ENCODE results near the gene SRP14.
A peak's percentile ranks its signal among the peaks of the same experiment; 100 is the strongest.
"Not testable (repeated sequence)": the region's sequence is repeated elsewhere in the genome, so short reads cannot be mapped to it uniquely, and the experiment has no call there.

The SRP14 gene, protein sequence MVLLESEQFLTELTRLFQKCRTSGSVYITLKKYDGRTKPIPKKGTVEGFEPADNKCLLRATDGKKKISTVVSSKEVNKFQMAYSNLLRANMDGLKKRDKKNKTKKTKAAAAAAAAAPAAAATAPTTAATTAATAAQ

DNA sequence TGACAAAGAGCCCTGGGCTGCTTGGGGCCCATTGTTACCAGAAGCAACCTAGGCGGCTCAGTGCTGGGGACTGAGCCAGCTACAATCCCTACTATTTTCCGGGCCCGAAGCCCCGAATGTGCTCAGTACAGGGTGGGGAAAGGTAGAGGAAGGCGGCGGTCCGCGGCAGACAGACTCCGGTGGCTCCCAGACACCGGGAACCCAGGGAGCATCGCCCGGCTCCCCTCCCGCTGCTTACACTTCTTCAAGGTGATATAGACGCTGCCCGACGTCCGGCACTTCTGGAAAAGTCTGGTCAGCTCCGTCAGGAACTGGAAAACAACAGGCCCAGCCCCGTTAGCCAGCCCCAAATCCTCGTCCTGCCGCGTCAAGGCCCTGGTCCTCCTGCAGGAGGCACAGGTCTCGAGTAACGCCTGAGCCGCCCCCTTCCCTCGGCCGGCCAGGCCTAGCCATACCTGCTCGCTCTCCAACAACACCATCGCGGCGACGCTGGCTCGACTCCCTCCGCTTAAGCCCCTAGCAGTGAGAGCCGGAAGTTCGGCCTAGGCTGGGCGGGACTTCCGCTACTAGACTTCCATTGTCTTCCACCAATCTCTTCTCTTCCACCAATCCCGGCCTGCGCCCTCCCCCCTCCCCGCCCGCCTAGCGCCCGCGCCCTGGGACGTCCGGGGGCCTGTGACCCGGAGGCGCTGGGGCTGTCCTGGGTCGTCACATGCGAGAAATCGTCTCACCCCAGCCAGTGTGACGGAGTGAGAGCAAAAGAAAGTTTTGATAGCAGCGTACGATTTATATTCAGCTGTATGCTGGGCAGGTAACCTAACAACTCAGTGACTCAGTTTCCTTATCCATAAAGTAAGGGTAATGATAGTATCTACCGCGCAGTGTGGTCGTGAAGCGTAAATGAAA is at the start of gene SRP14:
Gene SRP14, minus strand, starts transcription at position 544 of the 906 bp plus-strand sequence. Its CDS starts 65 bp downstream, at position 479.
- DNase-seq (ENCODE audit: low read depth in 2 of 2), result peak; percentile 84 to 86

DNA sequence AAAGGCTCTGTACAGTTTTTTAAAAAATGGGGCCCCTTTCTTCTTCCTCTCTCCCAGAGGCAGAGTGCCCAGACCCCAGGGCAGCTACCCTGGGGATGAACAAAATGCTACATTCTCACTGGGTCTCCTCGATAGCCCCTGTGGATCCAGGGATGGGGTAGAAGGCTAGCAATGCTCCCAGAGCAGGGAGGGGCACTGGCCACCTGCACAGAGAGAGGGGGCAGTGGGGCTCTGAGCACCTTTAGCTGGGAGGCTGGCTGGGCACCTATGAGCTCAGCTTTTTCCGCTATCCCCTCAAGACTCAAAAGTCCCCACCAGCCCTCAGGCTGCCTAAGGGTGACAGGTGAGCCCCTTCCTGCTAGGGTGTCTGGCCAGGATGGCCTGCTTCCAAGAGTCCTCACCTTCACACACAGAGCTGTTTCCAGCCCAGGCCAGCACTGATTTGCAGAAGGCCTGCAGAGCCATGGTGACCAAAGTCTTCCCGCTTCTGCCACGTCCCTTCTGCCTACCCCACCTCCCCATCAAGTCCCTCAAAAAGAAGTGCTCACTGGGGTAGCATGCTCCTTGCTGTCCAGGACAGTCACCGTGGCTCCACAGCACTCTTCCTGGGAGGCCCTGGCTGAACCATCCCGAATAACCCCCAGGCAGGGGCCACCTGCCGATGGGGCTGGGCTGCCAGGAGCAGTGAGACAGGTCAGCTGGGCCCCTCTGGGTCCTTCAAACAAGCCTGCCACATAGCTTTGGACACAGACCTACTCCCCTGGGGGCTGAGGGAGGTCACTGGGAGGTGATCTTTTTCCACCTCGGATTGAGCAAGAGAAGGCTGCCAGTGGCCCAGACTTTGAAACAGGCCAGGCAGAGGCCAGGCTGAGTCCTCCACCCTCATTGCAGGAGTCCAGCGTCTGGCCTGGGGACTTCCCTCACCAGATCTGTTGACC is 49.3 kb upstream of the SRP14 start:
- no peak for DNase-seq (ENCODE audit: low read depth in 2 of 2)

DNA sequence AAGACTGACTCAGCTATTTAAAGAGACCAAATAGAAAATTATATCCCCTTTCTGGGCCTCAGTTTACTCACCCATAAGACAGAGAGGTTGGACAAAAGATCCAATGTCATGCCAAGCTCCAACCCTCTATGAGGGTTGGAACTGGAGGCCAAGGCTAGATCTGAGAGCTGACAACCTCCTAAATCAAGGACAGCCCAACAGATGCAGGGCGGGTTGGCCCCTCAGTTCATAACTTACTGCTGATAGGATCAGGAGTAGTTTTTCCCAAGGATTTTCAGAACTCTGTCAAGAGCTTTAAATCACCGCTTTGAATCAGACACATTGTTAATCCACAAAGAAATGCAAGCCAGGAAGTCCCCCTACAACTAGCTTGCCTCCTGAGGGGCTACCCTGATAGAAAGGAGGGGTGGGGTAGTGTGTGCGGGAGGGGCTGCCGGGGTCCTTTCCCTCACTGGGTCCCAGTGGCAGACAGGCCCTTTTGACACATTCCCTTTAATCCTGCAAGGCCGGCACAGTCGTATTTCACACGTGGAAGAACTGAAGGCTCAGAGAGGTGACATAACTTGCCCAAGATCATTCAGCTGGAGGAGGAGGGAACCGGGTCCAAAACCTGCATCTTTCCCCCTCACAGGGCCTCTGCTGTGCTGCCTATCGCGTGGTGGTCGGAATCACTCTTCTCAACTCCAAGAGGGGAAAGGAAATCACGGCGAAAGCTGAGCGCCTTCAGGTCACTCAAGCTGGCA is 48.3 kb upstream of the SRP14 start:
- DNase-seq (ENCODE audit: low read depth in 2 of 2), result no peak

DNA sequence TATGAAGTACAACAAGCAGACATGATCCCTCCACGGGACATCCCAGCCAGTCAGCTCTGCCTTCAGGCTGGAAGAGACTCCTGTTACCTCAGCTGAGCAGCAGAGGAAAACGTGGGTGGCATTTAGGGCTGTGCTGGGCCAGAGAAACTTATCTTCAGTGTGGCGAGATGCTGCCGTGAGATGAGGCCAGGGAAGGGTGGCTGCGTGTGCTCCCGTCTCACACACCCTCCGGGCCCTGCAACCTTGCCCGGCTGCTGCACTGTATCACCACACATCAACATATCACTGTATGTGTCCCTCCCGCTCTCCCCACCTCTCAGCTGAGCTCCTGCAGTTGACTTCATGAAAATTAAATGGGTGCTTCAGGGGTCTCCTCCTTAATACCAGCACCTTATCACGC is 46.3 kb upstream of the SRP14 start:
- DNase-seq (ENCODE audit: low read depth in 2 of 2), result no peak

DNA sequence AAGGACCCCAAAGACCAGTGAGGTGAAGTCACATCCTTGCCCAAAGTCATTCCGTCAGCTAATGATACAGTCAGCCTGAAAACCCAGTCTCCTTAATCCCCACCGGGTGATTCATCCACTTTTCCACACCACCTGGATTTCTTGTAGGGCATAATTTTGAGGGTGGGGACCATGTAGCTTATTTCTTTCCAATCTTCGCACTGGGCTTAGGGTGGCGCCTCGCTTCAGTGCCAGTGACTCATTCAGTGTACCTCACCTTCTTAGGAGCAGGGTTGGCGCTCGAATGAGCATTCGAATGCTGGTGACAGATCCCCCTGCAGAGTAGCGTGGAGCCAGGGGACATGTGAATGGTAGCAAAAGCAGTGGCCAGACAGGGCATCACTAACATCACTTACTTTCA is 45.7 kb upstream of the SRP14 start:
- DNase-seq (ENCODE audit: low read depth in 2 of 2), result no peak

DNA sequence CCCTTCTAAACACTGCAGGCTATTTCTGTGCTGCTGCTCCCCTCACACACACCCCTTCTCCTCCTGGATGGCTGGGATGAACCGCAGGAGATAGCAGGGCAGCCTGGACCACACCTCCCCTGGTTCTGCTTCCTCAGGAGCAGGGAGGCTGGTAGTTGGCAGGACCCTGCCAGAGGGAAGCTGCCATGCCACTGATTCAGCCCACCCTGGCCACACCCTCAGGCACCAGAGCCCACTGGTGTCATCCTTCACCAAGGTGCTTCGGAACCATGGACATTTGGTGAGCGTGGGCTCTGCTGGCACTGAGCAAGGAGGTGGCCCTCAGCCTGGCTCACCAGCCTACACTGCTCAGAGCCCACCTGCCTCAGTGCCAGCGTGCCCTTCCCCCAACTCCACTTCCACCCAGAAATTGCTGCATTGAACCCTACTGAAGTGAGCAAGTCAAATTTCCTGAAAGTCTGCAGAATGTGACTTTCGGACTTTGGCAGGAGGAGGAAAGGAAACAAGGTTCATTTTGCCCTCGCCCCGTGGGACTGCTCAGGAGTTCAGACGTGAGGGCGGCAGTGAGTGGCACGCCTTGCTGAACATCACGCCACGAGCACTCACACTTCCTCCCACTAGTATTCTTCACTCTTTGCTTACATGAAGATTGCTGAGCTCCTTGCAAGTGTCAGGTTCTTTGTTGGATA is 43.4 kb upstream of the SRP14 start:
- DNase-seq (ENCODE audit: low read depth in 2 of 2), result no peak

DNA sequence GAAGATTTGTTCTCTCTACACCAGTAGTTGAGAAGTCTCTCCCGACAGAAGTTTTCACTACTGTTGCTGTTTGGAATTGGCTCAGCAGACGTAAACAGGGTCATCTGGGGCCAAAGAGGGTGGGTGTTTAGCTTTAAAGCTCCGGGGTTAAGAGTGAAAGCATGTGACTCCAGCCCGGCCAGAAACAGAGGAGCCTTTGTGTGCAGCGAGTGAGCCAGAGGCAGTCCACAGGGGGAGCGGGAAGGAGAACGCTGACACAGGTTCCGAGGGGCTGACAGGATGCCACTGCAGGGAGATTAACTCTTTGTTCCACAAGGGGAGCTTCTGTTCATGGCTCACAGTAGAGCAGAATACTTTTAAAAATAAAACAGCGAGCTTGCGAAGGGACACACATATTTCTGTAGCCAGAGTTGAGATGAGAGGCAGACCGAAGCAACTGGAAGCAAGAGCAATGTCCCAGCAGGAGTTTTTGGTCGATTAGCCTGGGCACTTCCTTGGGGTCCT is 42.8 kb upstream of the SRP14 start:
- DNase-seq (ENCODE audit: low read depth in 2 of 2), result no peak

DNA sequence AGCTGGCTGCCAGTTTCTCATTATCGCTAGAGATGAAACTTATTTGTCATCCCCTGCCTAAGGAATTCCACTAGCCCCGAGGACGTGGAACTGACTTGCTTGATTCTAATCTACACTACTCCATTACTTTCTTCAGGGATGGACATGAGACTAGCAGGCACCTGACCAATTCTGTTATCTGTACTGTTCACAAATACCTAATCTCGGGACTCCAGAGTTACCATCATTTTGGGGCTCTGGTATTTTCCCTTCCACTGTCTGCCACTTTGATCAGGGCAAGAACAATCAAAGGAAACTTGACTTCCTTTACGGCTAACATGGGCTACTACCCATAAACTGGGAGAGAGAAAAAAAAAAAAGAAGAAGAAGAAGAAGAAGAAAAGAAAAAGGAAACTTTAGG is 41.9 kb upstream of the SRP14 start:
- DNase-seq (ENCODE audit: low read depth in 2 of 2), result no peak

DNA sequence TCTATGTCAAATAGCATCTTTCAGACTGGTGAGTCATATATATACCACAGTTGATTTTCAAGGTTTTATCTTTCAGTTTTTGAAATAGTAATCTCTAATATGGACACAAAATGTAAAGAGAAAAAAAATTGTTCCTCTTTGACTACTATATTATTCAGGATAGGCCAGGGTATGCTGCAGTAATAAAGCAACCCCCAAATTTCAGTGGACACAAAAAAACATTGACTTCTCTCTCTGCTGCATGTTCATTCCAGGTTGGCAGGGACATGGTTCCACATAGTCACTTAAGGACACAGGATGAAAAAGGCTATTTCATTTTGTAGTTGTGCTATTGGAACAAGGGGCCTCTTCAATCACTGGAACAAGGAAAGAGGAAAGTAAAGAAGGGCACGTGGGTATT is 41.1 kb upstream of the SRP14 start:
- no peak for DNase-seq (ENCODE audit: low read depth in 2 of 2)

DNA sequence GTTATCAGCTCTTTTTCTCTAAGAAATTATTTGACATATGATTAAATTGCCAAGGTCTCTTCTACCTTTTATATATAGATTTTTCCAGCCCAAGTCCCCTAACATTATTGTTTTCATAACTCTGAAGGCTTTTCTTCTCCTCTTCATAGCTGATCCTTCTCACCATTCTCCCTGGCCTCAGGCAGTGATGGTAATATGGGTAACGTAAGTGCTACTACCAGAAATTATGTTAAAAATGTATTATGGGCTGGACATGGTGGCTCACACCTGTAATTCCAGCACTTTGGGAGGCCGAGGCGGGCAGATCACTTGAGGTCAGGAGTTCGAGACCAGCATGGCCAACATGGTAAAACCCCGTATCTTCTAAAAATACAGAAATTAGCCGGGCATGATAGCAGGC is 40.5 kb upstream of the SRP14 start:
- DNase-seq (ENCODE audit: low read depth in 2 of 2), result no peak

DNA sequence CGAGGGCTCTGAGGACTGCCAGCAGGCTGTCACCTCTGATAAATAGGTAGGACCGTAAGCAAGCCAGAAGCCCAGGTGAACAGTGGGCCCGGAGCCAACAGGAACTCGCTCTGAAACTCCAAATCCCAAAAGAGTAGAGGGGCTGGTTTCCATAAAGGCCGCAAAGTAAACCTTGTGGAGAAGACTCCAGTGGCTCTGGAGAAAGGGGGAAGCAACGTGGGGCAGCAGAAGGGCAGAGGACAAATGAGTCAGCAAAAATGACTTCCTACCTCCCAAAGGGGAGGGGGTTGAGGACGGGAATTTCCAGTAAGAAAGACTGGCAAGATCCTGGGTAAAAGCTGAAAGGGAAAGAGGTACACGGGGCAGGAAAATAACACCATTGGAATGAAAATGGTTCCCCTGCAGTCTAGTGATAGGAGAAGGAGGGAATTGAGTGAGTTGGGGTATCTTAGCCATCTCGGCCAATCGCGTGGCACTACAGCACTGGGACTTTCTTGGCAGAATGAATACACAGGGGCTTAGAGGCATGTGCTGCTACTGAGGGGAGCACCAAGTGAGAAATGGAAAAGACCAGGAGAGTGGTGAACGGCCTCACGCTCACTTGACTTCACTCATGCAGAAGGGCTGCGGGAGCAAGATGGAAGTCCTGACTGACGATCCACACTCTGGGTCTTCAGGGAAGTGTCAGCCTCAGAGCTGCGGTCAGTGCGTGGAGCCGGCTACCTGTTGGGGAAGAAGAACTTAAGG is 36.5 kb upstream of the SRP14 start:
- no peak for DNase-seq (ENCODE audit: low read depth in 2 of 2)

DNA sequence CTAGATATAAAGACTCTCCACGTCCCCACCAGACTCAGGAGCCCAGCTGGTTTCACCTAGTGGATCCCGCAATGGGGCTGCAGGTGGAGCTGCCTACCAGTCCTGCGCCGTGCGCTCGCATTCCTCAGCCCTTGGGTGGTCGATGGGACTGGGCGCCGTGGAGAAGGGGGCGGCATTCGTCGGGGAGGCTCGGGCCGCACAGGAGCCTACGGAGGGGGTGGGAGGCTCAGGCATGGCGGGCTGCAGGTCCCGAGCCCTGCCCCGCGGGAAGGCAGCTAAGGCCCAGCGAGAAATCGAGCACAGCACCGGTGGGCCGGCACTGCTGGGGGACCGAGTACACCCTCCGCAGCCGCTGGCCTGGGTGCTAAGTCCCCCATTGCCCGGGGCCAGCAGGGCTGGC is 35.7 kb upstream of the SRP14 start:
- not testable (repeated sequence) for DNase-seq (ENCODE audit: low read depth in 2 of 2)

DNA sequence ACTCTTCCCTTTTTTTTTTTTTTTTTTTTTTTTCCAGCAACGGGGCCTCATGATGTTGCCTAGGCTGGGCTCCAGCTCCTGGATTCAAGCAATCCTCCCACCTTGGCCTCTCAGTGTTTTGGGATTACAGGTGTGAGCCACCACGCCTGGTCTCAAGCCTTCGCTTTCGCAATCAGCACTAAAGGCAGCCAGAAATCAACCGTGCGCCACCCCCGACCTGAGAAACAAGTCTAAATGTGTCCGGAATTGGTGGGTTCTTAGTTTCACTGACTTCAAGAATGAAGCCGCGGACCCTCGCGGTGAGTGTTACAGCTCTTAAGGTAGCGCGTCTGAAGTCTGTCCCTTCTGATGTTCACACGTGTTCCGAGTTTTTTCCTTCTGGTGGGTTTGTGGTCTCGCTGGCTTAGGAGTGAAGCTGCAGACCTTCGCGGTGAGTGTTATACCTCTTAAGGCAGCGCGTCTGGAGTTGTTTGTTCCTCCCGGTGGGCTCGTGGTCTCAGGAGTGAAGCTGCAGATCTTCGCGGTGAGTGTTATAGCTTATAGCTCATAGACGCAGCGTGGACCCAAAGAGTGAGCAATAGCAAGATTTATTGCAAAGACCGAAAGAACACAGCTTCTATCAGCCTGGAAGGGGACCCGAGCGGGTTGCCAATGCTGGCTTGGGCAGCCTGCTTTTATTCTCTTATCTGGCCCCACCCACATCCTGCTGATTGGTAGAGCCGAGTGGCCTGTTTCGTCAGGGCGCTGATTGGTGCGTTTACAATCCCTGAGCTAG is 34.9 kb upstream of the SRP14 start:
- DNase-seq (ENCODE audit: low read depth in 2 of 2), result not testable (repeated sequence)

DNA sequence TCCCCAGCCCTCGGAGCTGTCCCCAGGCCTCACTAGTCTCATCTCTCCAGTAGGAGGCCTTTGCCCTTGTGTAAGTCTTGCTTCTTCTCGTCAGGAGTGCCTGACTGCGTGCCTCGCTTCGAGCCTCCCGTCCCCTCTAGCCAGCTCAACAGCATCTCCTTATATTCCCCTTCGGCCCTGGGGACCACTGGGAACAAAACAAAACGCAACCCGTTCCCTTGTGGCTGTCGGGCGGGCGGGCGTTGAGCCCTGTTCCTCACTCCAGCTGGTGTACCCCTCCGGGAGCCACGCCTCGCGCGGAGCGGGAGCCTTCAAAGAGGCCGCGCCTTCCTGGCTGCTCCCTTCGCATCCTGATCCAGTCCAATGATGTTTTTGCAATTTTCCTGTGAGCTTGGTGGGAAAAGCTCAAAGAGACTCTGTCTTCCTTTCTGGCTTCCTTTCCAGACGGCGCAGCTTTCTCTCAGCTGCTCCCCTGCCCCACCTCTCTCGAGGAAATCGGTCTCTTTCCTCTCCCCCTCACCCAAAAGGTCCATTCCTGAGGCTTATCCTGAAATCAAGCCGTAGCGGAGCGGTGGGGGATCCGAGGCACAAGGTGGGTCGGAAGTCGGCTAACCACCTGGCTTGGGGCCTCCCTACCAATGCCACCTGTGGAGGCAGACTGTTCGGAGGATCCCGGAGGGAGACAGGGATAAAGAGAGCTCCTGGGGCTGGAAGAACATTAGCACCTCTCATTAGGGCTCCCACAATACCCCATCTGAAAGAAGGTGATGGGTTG is 33.4 kb upstream of the SRP14 start:
- no peak for DNase-seq (ENCODE audit: low read depth in 2 of 2)

DNA sequence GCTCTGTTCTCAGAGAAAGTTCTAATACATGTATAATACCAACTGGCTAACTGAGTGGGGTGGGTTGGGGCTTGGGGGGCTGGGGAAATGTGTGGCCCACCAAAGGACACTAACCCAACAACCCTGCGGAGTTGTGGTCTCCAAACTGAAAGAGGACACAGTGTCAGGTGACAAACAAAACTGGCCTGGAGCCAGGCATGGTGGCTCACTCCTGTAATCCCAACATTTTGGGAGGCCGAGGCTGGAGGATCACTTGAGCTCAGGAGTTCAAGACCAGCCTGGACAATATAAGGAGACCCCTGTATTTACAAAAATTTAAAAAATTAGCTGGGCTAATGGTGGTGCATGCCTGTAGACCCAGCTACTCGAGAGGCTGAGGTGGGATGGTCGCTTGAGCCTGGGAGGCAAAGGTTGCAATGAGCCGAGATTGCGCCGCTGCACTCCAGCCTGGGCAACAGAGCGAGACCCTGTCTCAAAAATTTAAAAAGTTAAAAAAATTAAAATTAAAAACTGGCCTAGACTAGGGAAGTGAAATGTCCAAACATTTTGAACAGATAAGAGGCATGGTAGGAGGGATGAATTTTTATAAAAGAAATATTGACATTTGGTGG is 31.7 kb upstream of the SRP14 start:
- no peak for DNase-seq (ENCODE audit: low read depth in 2 of 2)

DNA sequence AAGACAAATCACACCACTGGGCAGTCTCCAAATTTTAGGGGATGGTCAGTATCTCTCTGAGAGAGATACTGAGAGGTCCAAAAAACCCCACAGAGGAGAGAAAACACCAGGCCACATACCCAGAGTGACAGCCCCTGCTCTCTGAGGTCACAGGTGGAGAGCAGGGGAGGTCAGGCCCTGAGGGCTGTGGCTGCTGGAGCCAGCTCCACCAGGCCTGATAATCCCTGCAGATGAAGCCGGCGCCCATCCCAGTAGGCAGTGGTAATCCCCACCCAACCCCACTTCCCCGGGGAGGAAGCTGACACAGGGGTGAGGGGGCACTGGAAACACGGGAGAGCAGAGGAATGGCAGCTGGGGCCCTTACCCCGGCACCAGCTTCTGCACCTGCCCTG is 31.2 kb upstream of the SRP14 start:
- no peak for DNase-seq (ENCODE audit: low read depth in 2 of 2)

DNA sequence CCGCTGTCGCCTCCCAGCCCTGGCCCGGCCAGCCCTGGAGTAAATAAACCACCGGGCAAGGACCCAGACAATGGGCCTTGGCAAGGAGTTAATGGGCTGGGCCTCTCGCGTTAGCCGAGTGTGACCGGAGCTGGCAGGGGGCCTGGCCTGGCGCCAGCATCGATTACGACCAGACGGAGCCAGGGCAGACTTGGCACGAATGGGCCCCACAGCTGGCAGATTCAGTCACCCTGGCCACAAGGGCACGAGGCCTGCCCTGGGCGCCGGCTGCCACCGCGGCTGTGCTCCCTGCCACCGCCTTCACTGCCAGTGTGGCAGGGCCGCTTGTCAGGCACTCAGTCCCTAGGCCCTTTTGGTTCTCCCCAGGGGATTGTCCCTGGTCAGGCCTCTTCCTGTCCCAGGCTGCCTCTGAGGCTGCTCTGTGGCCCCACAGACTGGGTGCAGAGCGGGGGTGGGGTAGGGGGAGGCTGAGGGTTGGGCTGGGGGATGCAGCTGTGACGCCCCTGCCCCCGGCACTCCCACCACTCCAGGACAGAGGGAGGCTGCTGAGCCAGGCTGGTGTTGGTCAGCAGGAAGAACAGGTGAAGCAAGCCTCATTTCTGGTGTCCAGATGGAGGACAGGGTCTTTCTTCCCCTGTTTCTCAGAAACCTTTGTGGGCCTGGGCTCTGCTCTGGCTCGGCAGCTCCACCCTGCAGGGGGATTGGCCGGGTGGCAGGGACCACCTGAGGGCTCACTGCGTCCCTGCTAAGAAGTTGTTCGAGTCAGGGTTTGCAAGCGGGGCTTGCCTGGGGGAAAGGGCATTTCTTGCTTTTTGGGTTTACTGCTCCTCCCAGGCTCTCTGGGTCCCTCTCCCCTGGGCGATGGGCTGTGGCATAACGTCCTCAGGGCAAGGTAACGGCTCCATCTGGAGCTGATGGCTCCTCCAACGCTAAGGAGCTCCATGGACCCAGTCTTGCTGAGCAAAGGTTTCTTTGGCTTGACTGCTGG is 30.5 kb upstream of the SRP14 start:
- DNase-seq (ENCODE audit: low read depth in 2 of 2), result no peak
